Left cardiac atrium (tissue), 4 donors: ENCODE measurements around the gene S100A14. TPM values are rescaled to one million over a fixed set of nuclear protein-coding genes. Genes with fewer than 3 reads are reported as not detected.
"Not testable (repeated sequence)": the region's sequence is repeated elsewhere in the genome, so short reads cannot be mapped to it uniquely, and the experiment has no call there.

Experiments used
- ATAC-seq, 2 donors: fragments of 200-7000 bp; cut with Tn5 transposase; one replicate each; pipeline ENCODE4 v1.9.1; 2020; ENCODE audit warnings: mild to moderate bottlenecking in 2 of 2, moderate library complexity in 2 of 2
- DNase-seq: peaks from one replicate; pipeline ENCODE4 v3.0.0-alpha.2; 2020
- intact Hi-C, 2 donors: fragments of 100-400 bp; cut with DNase I; formaldehyde crosslinking; loops; one replicate each; pipeline versions ENCODE4 v1.14.1 to v1.15.1; 2022 to 2023
- total RNA-seq, 2 donors: library from RNA; stranded (reverse); fragmentation: NEBNext Ultra II Directional; extraction: Animal tissue kit (Norgen Biotek cat#: 25700); gene quantifications; one replicate each; pipeline ENCODE4 v1.2.1, GENCODE V29; 2021
- donor health status: DM: no; HTN: yes; CAD: no.
- donor health status: DM: no; HTN: yes; CAD: no; lungs with severe emphysema.
- donor health status: DM: yes; HTN: yes; CAD: no.
- donor health status: Dilated cardiomyopathy.

S100A14 gene
- total RNA-seq, 2 donors from 2014 or later, result 1.8 to 5.8 TPM

DNA sequence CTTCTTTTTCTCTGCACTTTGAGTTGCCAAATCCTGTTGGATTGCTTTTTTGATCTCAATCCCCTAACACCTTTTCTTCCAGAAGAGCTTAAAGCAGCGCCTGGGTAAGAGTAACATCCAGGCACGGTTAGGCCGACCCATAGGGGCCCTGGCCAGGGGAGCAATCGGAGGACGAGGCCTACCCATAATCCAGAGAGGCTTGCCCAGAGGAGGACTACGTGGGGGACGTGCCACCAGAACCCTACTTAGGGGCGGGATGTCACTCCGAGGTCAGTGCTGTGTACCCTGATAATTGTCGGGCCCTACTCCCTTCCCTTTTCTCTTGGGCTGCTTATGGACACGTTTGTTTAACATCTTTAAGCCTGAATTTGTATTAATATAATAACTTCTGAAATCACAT is 26.0 kb upstream of the S100A14 start:
- DNase-seq (no peak), ATAC-seq (peak; percentile 14 to 42)
- intact Hi-C loops, result no loop called here

- intact Hi-C loops, result no loop called here
- ATAC-seq (no peak), DNase-seq (no peak)
These were observed 24.7 kb upstream of the S100A14 start for GRCh38 chr1:153640861-153641260.

DNA sequence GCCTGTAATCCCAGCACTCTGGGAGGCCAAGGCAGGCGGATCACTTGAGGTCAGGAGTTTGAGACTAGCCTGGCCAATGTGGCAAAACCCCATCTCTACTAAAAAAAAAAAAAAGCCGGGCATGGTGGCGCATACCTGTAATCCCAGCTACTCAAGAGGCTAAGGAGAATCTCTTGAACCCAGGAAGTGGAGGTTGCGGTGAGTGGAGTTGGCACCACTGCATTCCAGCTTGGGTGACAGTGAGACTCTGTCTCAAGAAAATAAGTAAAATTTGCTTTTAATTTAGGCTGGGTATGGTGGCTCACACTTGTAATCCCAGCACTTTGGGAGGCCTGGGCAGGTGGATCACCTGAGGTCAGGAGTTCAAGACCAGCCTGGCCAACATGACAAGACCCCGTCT is 24.1 kb upstream of the S100A14 start:
- ATAC-seq, intact Hi-C loops, DNase-seq: not testable (repeated sequence)

DNA sequence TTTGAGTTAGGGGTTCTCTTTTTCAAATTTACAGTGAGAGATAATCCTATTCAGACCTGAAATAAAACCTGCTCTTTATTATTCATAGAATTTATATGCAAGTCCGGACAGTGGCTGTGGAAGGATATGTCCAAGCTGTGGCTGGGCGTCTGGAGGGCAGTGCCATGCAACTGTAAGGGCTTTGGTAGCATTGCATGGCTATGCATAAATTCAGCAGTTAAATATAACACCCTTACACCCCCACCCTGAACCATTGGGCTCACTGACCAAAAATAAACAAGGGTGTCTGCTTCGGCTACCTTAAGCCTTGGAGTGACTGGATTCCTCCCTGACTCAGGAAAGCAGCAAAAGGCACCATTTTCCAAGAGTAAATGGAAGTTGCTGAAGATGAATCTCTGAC is 23.2 kb upstream of the S100A14 start:
- ATAC-seq, result peak; percentile 39 to 47
- DNase-seq, result no peak
- intact Hi-C loops, result no loop called here

DNA sequence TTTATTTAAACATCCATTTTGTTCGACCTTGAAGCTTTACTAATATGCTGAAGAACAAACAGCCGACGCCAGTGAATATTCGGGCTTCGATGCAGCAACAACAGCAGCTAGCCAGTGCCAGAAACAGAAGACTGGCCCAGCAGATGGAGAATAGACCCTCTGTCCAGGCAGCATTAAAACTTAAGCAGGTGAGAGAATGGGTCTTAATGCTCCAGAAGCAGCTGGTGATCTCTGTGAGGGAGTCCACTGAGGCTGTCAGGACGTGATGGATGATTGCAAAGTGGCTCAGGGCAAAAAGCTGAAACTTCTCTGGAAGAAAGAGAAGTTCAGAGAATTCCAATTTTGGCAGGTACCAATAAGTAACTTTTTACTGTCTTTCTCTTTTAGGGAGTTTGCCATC is 22.1 kb upstream of the S100A14 start:
- intact Hi-C loops, result no loop called here
- no peak for ATAC-seq

GRCh38 chr1:153636312-153636711 is 20.2 kb upstream of the S100A14 start:
- DNase-seq (peak; percentile 11), ATAC-seq (no peak)
- intact Hi-C loops, result no loop called here

More for the DNA sequence above, 22.1 kb upstream of the S100A14 start:
- DNase-seq, result no peak

DNA sequence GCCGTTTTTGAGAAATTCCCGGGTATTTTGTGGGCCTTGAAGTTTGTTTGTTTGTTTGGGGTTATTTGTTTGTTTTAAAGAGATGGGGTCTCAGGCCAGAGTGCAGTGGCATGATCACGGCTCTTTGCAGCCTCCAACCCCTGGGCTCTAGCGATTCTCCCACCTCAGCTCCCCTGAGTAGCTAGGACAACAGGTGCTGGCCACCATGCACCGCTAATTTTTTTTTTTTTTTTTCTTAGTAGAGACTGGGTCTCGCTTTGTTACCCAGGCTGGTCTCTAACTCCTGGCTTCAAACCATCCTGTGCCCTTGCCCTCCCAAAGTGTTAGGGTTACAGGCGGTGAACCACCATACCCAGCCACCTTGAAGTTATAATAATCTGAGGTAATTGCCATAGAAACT is 19.7 kb upstream of the S100A14 start:
- intact Hi-C loops, result no loop called here
- DNase-seq (no peak), ATAC-seq (no peak)

DNA sequence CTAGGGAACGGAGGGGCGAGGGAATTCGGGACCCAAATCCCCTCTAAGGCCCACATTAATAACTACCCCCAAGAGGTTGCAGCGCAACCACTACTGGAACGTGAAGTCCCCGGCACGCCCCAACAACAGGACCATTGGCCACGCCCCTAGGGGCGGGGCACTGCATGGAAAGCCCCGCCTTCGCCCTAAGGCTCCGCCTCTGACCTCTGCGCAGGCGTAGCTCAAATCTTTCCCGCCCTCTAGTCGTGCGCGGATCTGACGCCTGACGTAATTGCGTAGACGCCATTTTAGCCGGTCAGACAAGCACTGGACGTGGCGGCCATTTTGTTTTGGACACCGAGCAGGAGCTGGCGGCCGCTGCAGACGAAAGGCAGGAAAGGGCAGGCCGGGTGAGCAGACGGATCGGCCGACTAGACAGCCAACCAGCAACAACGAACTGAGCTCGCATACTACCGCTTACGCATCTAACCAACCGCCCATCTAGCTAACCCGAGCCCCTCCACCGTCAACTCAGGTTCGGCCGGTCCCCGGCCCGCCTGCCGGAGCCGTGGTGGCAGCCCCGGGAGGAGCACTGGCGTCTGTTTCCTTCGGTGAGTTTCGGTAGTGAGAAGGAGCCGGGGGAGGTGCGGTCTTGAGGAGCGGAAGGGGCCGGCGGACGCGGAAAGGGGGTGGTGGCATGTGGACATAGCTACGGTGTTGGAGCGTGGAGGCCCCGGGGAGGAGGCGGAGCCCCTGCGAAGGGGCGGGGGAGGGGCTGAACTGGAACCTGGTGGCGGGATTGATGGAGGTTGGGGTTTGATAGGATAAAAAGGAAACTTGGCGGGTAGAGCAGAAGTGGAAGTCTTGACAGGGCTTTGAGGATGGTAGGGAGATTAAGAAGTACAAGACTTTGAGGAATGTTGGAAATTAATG is 17.9 kb upstream of the S100A14 start, which contains the start of gene CHTOP:
CHTOP (plus strand) TSS at position 313 of the 912 bp plus-strand sequence. CDS start 2,523 bp downstream, outside the sequence.
- ATAC-seq (peak; percentile 94 to 95), DNase-seq (peak; percentile 97)
- intact Hi-C loops, result no loop called here

- intact Hi-C loops, result no loop called here
- DNase-seq (peak; percentile 60), ATAC-seq (peak; percentile 25 to 39)
These were observed 17.1 kb upstream of the S100A14 start for GRCh38 chr1:153633161-153633753.

- ATAC-seq (no peak), DNase-seq (no peak)
- intact Hi-C loops, result no loop called here
These were observed 15.2 kb upstream of the S100A14 start for GRCh38 chr1:153631047-153632022.

GRCh38 chr1:153630384-153630783 is 14.3 kb upstream of the S100A14 start:
- no peak for DNase-seq
- ATAC-seq, result no peak
- intact Hi-C loops, result no loop called here

DNA sequence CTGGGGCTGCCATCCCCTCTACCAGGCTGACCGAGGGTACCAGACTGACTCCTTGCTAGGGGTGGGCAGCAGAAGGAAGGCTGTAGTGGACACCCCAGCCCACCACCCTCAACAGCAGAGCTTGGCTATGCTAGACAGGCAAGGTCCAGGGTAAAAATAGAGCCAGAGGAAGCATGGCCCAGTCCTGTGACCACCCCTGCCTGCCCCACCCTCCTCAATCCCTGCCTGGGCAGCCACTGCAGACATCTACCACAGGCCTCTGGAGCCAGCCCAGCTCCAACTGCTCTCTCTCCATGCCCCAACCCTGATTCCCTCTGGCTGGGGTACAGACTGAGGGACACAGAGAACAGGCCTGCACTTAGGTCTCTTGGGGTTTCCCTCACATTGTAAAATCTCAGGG is 13.8 kb upstream of the S100A14 start:
- ATAC-seq, result peak; percentile 1 to 18
- intact Hi-C loops, result no loop called here
- DNase-seq, result peak; percentile 55

DNA sequence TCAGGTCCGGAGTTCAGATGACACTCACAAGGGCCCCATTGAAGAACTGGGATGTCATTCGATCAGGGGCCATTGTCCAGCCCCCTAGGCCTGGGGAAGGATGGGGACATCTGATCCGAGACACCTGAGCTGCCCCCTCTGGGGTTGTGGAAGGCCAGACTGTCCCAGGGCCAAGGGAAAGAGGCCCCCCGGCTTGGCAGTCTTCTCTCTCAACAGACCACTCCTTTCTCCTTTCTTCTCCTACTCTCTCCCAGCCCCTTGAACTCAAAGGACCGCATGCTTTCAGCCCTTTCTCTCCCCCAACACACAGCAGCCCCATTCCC is 13.2 kb upstream of the S100A14 start:
- peak; percentile 14 for DNase-seq
- intact Hi-C loops, result no loop called here
- no peak for ATAC-seq

DNA sequence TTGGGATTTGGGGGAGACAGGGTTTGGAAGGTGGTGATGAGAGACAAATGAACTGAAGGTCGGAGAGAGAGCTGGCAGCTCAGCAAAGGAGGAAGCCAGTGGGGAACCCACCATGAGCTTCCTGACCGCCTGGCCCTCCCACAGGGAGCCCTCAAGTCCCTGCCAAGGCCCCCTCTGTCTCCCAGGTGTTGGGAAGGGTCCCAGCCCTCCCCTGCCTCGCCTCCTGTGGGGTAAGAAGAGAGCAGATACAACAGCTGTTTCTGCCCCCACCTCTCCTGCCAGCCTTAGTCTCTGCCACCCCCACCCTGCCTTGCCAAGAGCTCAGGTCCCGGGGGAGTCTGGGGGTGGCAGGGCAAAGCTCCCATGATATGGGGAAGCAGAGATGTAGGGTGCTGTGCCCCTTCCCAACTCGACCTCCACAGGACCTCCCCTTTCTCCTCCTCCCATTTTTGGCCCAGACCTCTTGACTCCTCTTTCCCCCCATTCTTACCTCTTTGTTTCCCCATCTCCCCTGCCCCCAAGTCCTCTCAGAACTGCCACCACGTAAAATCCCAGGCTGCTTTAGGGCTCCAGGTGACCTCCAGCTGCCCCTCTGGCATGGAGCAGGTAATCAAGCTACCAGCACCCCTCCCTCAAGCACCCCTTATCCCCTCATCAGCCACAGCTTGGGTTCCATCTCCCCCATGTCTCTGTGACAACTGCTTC is 12.7 kb upstream of the S100A14 start:
- ATAC-seq (no peak), DNase-seq (no peak)
- intact Hi-C loops, result no loop called here

- DNase-seq, result peak; percentile 68
- intact Hi-C loops, result no loop called here
- ATAC-seq, result peak; percentile 29 to 44
These were observed 11.8 kb upstream of the S100A14 start, which contains the start of gene S100A1 for GRCh38 chr1:153627715-153628626. Gene S100A1, plus strand, starts transcription at chr1:153628434. Its CDS starts 2,088 bp downstream, at chr1:153630522.

DNA sequence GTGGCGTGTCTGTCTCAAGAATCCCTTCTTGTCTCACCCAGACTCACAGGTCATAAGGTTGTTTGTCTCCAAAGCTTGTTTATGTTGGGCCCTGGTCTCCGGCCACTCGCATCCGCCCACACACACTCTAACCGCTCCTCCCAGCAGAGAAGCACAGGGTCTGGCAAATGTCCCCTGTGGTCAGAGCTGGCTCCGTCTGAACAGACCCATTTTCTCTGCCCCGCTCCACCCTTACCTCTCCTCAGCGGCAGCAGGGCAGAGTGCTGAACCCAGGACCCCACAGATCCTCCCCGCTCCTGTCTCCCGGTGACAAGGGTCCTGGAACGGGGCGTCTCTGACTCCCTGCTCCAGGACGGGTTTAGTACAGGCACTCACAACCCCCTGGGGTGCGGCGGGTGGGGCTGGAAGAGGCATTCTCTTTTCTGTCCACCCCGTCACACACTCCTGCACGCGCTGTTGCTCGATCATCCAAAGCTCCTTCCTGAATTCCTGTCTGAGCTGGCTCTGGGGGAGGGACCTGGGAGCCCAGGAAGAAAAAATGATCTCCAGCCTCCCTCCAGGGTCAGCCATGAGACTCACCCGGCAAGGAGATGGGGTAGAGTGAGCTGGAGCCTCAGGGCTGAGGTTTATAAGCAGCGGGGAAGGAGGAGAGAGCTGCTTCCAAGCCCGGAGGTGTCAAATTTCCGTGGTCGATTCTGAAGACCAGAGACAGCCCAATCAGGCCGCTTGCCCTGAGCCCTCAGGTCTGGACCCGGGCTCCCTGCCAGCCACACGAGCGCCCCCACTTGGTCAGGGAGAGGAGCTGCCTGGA is 11.0 kb upstream of the S100A14 start, which contains the start of gene S100A13:
S100A13 (minus strand) TSS at position 602 of the 811 bp plus-strand sequence. CDS start 1,033 bp downstream, outside the sequence.
- intact Hi-C loops, result no loop called here
- peak; percentile 79 to 82 for ATAC-seq
- DNase-seq, result peak; percentile 84

DNA sequence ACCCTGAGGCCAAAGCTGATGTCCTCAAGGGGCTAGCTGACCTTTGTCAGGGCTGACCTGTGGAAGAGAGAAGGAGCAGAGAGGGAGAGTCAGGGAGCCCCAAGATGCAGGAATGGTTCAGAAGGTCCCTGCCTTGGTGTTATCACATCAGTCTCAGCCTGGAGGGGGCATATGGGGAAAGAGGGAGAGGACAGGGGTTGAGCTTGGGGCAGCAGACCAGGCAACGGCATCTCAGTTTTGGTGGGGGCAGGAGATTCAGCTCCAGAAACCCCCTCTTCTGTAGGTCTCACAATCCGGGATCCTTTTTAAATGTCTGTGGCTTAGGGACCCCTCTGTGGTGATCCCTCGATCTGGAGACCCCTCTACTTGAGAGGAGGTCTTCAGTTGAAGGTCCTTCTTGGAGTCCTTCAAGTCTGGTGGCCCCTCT is 10.4 kb upstream of the S100A14 start:
- DNase-seq (no peak), ATAC-seq (no peak)

More for the DNA sequence above, 10.4 kb upstream of the S100A14 start:
- intact Hi-C loops, result no loop called here
